DMS53 treated with DMSO at 0.1 percent for 48 hours (cell line): ENCODE data around the gene PLA2G5.
"Not testable (repeated sequence)": the region's sequence is repeated elsewhere in the genome, so short reads cannot be mapped to it uniquely, and the experiment has no call there.

Experiments used
- DNase-seq: peaks from one replicate; lab custom pipeline; 2025; ENCODE audit not compliant: unreplicated experiment; lab: John Stamatoyannopoulos, UW

Gene PLA2G5

GRCh38 chr1:20115479-20115878, 45.5 kb downstream of the PLA2G5 start:
- DNase-seq, result no peak

GRCh38 chr1:20115916-20116315, 45.9 kb downstream of the PLA2G5 start:
- no peak for DNase-seq

- DNase-seq, result no peak
These were observed 47.2 kb downstream of the PLA2G5 start for GRCh38 chr1:20117236-20117635.

GRCh38 chr1:20119347-20119746, 49.4 kb downstream of the PLA2G5 start, which contains the start of gene PLA2G2D:
TSS of gene PLA2G2D (minus strand) at chr1:20119536. CDS start at chr1:20119498, 38 bp downstream.
- DNase-seq, result no peak

- no peak for DNase-seq
These were observed 50.8 kb downstream of the PLA2G5 start for GRCh38 chr1:20120796-20121195.

- DNase-seq, result no peak
These were observed 53.9 kb downstream of the PLA2G5 start for GRCh38 chr1:20123722-20124455.

GRCh38 chr1:20124456-20125057, 54.6 kb downstream of the PLA2G5 start:
- DNase-seq, result peak; percentile 5

GRCh38 chr1:20125100-20125499, 55.1 kb downstream of the PLA2G5 start:
- no peak for DNase-seq

- no peak for DNase-seq
These were observed 56.2 kb downstream of the PLA2G5 start for GRCh38 chr1:20126041-20126805.

- no peak for DNase-seq
These were observed 56.9 kb downstream of the PLA2G5 start for GRCh38 chr1:20126806-20127440.

GRCh38 chr1:20130518-20130917, 60.5 kb downstream of the PLA2G5 start:
- not testable (repeated sequence) for DNase-seq

- no peak for DNase-seq
These were observed 65.0 kb downstream of the PLA2G5 start for GRCh38 chr1:20134995-20135394.

GRCh38 chr1:20136249-20136648, 66.3 kb downstream of the PLA2G5 start:
- DNase-seq, result no peak

GRCh38 chr1:20137055-20137454, 67.1 kb downstream of the PLA2G5 start:
- DNase-seq, result peak; percentile 28

- no peak for DNase-seq
These were observed 67.6 kb downstream of the PLA2G5 start for GRCh38 chr1:20137604-20138003.

GRCh38 chr1:20138346-20138745, 68.4 kb downstream of the PLA2G5 start:
- DNase-seq, result no peak

GRCh38 chr1:20138961-20139550, 69.1 kb downstream of the PLA2G5 start, which contains the start of gene PLA2G2F:
TSS of gene PLA2G2F (plus strand) at chr1:20139323. CDS start at chr1:20139428, 105 bp downstream.
- no peak for DNase-seq

- DNase-seq, result no peak
These were observed 70.0 kb downstream of the PLA2G5 start for GRCh38 chr1:20139776-20140612.

- no peak for DNase-seq
These were observed 71.0 kb downstream of the PLA2G5 start for GRCh38 chr1:20141001-20141400.

GRCh38 chr1:20141466-20141865, 71.5 kb downstream of the PLA2G5 start:
- DNase-seq, result no peak
